ENCODE results near the gene SLIRP. TPM values are rescaled to one million over a fixed set of nuclear protein-coding genes. Genes with fewer than 3 reads are reported as not detected.
"Not testable (repeated sequence)": the region's sequence is repeated elsewhere in the genome, so short reads cannot be mapped to it uniquely, and the experiment has no call there.

SLIRP gene
- total RNA-seq, 1 experiment from 2014 or later: 332 TPM

DNA sequence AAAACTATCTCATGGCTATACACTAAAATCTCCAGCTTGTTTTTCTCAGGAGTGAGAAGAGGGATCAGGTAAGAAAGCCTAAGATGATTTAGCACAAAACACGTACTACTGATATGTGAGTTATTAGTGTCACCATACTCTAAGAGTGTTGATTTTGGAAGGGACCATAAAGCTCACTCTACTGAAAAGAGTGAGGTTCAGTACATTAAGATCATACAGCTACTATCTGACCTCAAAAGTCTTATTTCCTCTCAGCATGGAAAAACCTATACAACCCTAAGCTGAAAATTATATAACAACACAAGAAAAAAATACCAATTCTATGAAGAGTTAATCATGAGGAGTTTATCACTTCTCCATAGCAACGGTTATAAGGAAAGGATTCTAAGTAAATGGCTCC, 33.5 kb downstream of the SLIRP start:
- DNase-seq (ENCODE audit: low read depth): no peak

DNA sequence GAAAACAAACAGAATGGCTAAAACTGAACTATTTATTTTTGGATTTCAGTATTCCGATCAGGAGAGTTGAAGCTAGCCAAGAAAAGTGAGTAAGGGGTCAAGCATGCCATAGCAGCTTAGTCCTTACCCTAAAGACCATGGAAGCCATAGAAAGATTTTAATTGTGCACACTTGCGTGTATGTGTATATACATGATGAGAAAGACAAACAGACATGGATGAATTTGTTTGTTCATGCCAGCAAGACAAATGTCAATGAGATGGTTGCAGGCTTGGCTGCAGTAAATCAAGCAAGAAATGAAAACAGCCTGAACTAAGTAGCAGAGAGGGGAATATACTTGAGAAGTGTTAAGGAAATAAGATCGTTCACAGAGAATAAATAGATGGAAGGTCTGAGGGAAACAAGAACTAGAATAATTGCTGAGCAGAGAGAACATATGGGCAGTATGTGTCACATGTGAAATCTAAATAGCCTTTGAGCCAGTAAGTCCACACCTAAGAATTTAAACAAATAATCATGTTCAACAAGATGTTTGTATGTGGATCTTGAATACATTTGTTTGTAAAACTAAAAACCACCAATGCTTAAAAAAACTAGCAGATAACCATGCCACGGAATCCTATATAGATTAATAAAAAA, 38.3 kb downstream of the SLIRP start:
- DNase-seq (ENCODE audit: low read depth): no peak

DNA sequence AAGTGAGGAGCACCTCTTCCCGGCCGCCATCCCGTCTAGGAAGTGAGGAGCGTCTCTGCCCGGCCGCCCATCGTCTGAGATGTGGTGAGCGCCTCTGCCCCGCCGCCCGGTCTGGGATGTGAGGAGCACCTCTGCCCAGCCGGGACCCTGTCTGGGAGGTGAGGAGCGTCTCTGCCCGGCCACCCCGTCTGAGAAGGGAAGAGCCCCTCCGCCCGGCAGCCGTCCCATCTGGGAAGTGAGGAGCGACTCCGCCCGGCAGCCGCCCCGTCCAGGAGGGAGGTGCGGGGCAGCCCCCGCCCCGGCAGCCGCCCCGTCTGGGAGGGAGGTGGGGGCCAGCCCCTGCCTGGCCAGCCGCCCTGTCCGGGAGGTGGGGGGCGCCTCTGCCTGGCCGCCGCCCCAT, 39.5 kb downstream of the SLIRP start:
- DNase-seq (ENCODE audit: low read depth): not testable (repeated sequence)

DNA sequence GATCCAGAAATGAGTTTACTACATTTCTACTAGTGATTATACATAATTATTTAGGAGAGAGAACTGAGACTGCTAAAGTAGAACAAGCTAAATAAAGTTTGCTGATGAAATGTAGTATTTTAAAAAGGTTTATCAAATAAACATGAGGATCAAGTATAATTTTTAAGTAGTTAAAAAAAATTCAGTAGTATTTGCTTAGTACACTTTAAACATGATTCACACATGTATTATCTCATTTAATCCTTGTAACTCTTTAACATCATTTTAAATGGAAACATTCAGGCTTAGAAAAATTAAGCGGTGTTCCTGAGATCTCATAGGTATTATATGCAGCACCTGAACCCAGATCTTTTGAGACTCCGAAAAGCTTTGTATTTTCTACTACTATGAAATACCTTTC, 44.4 kb downstream of the SLIRP start:
- DNase-seq (ENCODE audit: low read depth): no peak

DNA sequence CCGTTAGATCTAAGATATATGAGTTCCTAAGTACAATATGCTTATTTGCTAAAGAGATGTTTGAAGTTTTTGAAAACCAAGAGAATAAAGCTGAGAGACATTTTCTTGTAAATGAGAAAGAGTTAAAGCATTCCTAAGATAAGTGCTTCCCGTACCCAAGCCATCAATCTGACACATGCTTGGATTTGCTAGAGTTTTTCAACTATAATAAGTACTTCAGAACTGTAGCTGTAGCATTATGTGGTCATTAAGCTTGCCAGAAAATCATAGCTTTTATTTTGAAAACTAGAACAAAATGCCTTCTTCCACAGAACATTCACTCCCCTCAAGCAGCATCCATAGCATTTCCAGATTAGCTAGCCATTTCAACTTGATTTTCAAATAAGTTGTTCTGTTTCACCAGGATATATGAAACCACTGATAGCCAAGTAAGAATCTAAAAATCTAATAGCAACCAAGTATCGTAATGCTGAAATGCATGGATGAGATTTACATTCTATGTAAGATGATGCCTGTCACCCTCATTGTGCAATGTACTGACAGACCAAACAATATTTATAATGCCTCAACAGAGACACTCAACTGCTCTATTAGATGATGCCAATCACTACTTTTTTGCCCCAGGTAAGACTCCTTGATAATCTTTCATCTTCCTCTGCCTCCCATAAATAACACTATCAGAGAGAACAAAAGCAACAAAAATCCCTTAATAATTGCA, 45.1 kb downstream of the SLIRP start:
- no peak for DNase-seq (ENCODE audit: low read depth)

DNA sequence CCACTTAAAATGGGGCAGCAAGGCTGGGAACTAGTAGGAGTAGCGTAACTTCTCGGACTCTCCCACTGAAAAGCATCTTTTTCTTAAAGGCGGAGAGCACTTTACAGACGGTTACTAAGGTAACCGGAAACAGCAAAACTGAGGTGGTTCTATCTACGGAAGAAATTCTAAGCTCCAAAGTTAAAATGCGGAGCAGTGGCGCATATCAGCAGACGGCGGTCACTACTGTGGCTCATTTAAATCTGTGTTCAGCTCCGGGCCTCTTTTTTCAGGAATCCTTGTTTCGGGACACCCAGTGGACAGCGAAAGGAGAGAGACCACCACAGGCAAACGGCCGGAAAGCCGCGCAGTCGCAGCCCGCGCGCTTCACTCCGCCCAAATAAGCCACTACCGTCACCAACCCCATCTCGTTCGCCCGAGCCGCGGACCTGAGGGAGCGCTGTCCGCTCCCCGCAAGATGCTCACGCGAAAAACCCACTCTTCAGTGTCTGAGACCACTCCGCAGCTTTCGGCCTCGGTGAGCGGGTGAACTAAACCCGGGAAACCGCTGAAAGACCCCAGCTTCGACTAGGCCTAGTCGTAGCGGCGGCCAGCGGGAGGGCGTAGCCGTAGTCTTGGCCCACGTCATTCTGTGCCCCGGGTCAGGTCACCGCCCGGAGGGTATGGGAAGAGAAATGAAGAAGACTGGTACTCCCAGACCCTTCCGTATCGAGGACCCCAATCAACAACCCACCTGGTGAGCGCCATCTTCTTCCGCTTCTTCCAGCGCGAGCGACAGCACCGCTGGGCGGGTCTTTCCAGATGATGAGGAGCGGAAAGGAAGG, 52.7 kb downstream of the SLIRP start, which contains the start of gene SNW1:
Gene SNW1, minus strand, starts transcription at position 776 of the 824 bp plus-strand sequence. Its CDS starts 29 bp downstream, at position 747.
- DNase-seq (ENCODE audit: low read depth): peak; percentile 91

DNA sequence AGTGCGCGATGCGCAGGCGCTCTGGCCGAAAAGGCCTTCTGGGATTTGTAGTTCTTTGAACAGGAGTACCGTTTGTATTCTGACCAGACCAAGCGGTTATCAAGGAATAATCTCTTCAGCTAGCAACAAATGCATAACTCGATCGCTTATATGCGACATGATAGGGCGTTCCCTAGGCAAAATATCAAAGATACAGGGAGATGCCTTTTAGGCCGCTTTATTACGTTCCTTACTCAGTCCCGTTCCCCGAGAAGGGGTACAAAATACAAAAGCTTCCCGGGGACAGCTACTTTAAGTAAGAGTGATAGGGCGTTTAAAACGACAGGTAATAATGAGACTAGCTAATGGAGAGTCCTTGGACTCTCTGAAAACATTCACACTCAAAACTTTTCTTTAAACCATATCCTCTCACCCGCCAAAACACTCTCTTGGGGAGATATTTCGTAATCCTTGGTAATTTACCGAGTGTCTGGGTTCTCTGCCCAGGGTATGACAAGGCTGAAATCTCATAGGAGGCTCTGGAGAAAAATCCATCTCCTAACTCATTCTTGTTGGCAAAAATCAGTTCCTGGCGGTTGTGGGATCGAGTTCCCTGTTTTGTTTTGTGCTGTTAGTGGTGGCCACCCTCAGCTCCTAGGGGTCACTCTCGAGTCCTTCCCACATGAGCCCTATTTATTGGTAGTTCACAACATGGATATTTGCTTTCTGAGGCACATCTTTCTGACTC, 53.5 kb downstream of the SLIRP start:
- DNase-seq (ENCODE audit: low read depth): peak; percentile 55

DNA sequence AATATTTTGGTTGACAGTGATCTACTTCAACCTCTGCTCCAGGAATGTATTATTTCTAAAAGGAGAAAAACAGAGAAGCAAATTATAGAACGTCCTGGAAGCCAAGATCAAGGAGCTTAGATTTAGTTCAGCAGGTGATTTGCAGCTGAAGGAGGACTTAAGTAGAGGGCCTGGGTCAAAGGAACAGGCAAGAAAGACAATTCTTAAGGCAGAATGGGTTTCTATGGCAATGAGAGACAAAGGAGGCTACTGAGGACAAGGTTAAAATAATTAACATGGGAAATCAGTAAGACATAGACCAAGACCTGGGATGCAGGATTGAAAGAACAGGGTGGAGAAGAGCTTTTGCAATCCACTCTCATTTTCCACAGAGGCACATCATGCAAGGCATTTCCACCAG, 55.4 kb downstream of the SLIRP start:
- no peak for DNase-seq (ENCODE audit: low read depth)

DNA sequence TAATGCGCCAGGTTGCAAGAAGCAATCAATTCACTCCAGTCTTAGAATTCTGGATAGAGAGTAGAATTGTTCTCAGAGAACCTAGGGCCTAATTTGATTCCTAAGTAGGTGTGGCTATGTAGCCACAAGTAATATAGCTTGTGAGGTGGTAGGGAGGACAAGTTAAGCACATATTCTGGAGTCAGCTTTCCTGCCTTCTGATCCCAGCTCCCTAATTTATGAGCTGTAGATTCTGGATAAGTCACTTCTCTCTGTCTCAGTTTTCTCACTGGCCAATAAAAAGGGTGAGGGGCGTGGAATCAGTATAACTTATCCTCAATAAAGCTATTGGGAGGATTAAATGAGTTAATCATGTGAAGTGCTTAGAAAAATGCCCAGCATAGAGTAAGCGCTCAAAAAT, 56.1 kb downstream of the SLIRP start:
- DNase-seq (ENCODE audit: low read depth): no peak

Other genes with a start within 250 kb of the SLIRP start
- gene ISM2, start 209.3 kb upstream of the SLIRP start, total RNA-seq (2014; rRNA removed): 0.23 and 0.90 TPM in 2 replicates
- gene SPTLC2, start 91.5 kb upstream of the SLIRP start, total RNA-seq (2014; rRNA removed): 12.5 and 15.6 TPM in 2 replicates
- 10.6 and 11.3 TPM in 2 replicates for gene ALKBH1, start 80 bp upstream of the SLIRP start, total RNA-seq (2014; rRNA removed)
- gene SNW1, start 53.1 kb downstream of the SLIRP start, total RNA-seq (2014; rRNA removed): 63.7 and 65.0 TPM in 2 replicates
- gene ADCK1, start 92.0 kb downstream of the SLIRP start, total RNA-seq (2014; rRNA removed): 5.1 and 5.5 TPM in 2 replicates

Data from LHCN-M2 (cell line).